Peyer's patch (tissue), 4 donors: ENCODE measurements around the gene FAM83F. TPM values are rescaled to one million over a fixed set of nuclear protein-coding genes. Genes with fewer than 3 reads are reported as not detected.

Experiments used
- DNase-seq, 3 donors: peaks; one replicate each; pipeline ENCODE4 v3.0.0-alpha.2; 2017 to 2019
- H3K27ac ChIP-seq, 4 donors: fragments of 200-600 bp; sonication (generic); one replicate each; pipeline ENCODE4 v1.5.1; 2016 to 2019
- H3K27me3 ChIP-seq, 2 donors: fragments of 200-600 bp; sonication (generic); one replicate each; pipeline ENCODE4 v1.5.1; 2019
- H3K36me3 ChIP-seq, 3 donors: fragments of 200-600 bp; sonication (generic); one replicate each; pipeline ENCODE4 v1.5.1; 2016 to 2019
- H3K4me1 ChIP-seq, 4 donors: fragments of 200-600 bp; sonication (generic); one replicate each; pipeline ENCODE4 v1.5.1; 2016 to 2019
- H3K4me3 ChIP-seq, 4 donors: fragments of 200-600 bp; sonication (generic); 1 replicate in 3 of 4; 2 replicates in 1 of 4; pipeline ENCODE4 v1.5.1; 2016 to 2019; ENCODE audit warnings: mild to moderate bottlenecking in 1 of 4
- H3K9me3 ChIP-seq, 4 donors: fragments of 200-600 bp; sonication (generic); one replicate each; pipeline ENCODE4 v1.5.1; 2016 to 2019; ENCODE audit warnings: mild to moderate bottlenecking in 1 of 4
- CTCF ChIP-seq, 6 experiments: fragments of 450-650 bp in 4 of 6; fragments of 200-600 bp in 2 of 6; sonication (generic) in 1 of 6; IDR thresholded peaks; one replicate each; pipeline ENCODE4 v1.5.1; 2017 to 2019; ENCODE audit warnings: antibody characterized with exemption in 6 of 6, mild to moderate bottlenecking in 3 of 6, moderate library complexity in 1 of 6
- POLR2A ChIP-seq, 2 donors: fragments of 450-650 bp; IDR thresholded peaks; one replicate each; pipeline ENCODE4 v1.5.1; 2017; ENCODE audit warnings: antibody characterized with exemption in 2 of 2, mild to moderate bottlenecking in 2 of 2, moderate library complexity in 2 of 2
- total RNA-seq, 4 donors: library from RNA; depleted of rRNA; stranded (reverse); fragments of >200 nt; gene quantifications; one replicate each; pipeline ENCODE4 v1.1.0, GENCODE V29; 2016

Gene FAM83F
- total RNA-seq, 4 donors from 2014 or later = 9.9 to 66.0 (median 51.1) TPM

- TF ChIP-seq POLR2A (IDR thresholded peaks at IDR 0.05) (no peak), CTCF (IDR thresholded peaks at IDR 0.05) (no peak)
- no peaks in the 10 kb centered on the region for H3K27me3 ChIP-seq
- peaks cover 0 to 6% (median 0%) of the 10 kb centered on the region in 4 donors for H3K4me1 ChIP-seq
- no peak overlapping the region for H3K4me3 ChIP-seq
- no peak overlapping the region for H3K27ac ChIP-seq
- H3K36me3 ChIP-seq = no peaks in the 10 kb centered on the region
- no peaks in the 10 kb centered on the region for H3K9me3 ChIP-seq
- no peak for DNase-seq
Observed at GRCh38 chr22:39967996-39968972, 26.5 kb upstream of the FAM83F start.

GRCh38 chr22:39970742-39971141, 24.0 kb upstream of the FAM83F start:
- Histone ChIP-seq H3K4me3 (no peak overlapping the region), H3K27me3 (no peaks in the 10 kb centered on the region), H3K4me1 (peaks cover 0 to 6% (median 0%) of the 10 kb centered on the region in 4 donors), H3K36me3 (no peaks in the 10 kb centered on the region), H3K9me3 (no peaks in the 10 kb centered on the region), H3K27ac (no peak overlapping the region)
- DNase-seq = no peak
- TF ChIP-seq CTCF (IDR thresholded peaks at IDR 0.05) (no peak), POLR2A (IDR thresholded peaks at IDR 0.05) (no peak)

GRCh38 chr22:39972641-39973040, 22.1 kb upstream of the FAM83F start:
- Histone ChIP-seq H3K27ac (no peak overlapping the region), H3K27me3 (no peaks in the 10 kb centered on the region), H3K9me3 (no peaks in the 10 kb centered on the region)

GRCh38 chr22:39973656-39974055, 21.1 kb upstream of the FAM83F start:
- DNase-seq = no peak
- H3K27me3 ChIP-seq = no peaks in the 10 kb centered on the region
- H3K4me1 ChIP-seq = no peaks in the 10 kb centered on the region
- H3K27ac ChIP-seq = no peak overlapping the region
- H3K36me3 ChIP-seq = no peaks in the 10 kb centered on the region
- H3K4me3 ChIP-seq = no peak overlapping the region
- H3K9me3 ChIP-seq = no peaks in the 10 kb centered on the region
- no peak for TF ChIP-seq CTCF (IDR thresholded peaks at IDR 0.05)
- TF ChIP-seq POLR2A (IDR thresholded peaks at IDR 0.05) = no peak

More at GRCh38 chr22:39972641-39973040, 22.1 kb upstream of the FAM83F start:
- peaks cover 0 to 6% (median 0%) of the 10 kb centered on the region in 4 donors for H3K4me1 ChIP-seq
- no peaks in the 10 kb centered on the region for H3K36me3 ChIP-seq
- no peak for TF ChIP-seq CTCF (IDR thresholded peaks at IDR 0.05)
- TF ChIP-seq POLR2A (IDR thresholded peaks at IDR 0.05) = no peak
- no peak overlapping the region for H3K4me3 ChIP-seq
- DNase-seq = no peak

- no peaks in the 10 kb centered on the region for H3K9me3 ChIP-seq
- TF ChIP-seq CTCF (IDR thresholded peaks at IDR 0.05) (no peak), POLR2A (IDR thresholded peaks at IDR 0.05) (no peak)
- H3K27me3 ChIP-seq = no peaks in the 10 kb centered on the region
- DNase-seq = no peak
- no peaks in the 10 kb centered on the region for H3K4me1 ChIP-seq
- no peak overlapping the region for H3K27ac ChIP-seq
- no peaks in the 10 kb centered on the region for H3K36me3 ChIP-seq
- H3K4me3 ChIP-seq = no peak overlapping the region
Observed at GRCh38 chr22:39974065-39974464, 20.7 kb upstream of the FAM83F start.
